Astrocyte of the spinal cord (primary cell): Measurements from ENCODE around the gene NVL.

ENCODE experiments used
- DNase-seq: peaks from one replicate; pipeline ENCODE4 v3.0.0; 2011; ENCODE audit warnings: low read depth, low spot score
- H3K4me3 ChIP-seq: 2 replicates; pipeline ENCODE4 v1.5.1; 2011; ENCODE audit warnings: low read depth, mild to moderate bottlenecking, low read length, moderate library complexity
- CTCF ChIP-seq: IDR thresholded peaks from 2 replicates; pipeline ENCODE4 v1.5.1; 2012; ENCODE audit warnings: low read depth, mild to moderate bottlenecking, low read length, inconsistent platforms
- in situ Hi-C: cut with HindIII; loops from 2 replicates; pipeline ENCODE4 v1.10.0; 2017; ENCODE audit warnings: low sequenced_read_pairs

Gene NVL

GRCh38 chr1:224237119-224237881 is 92.7 kb downstream of the NVL start:
- no peak for DNase-seq
- in situ Hi-C loops = no loop called here
- no peak for TF ChIP-seq CTCF
- no peak overlapping the region for H3K4me3 ChIP-seq

GRCh38 chr1:224235813-224236493 is 94.0 kb downstream of the NVL start:
- no peak for TF ChIP-seq CTCF
- H3K4me3 ChIP-seq = no peak overlapping the region
- in situ Hi-C loops = no loop called here
- no peak for DNase-seq

- DNase-seq = no peak
- in situ Hi-C loops = no loop called here
- H3K4me3 ChIP-seq = no peak overlapping the region
- TF ChIP-seq CTCF = no peak
Observed at GRCh38 chr1:224234017-224234416, 96.0 kb downstream of the NVL start.

GRCh38 chr1:224226849-224227502 is 103.0 kb downstream of the NVL start:
- TF ChIP-seq CTCF = no peak
- no peak overlapping the region for H3K4me3 ChIP-seq
- in situ Hi-C loops = no loop called here
- DNase-seq = no peak

- peak; percentile 92 for DNase-seq
- no peak for TF ChIP-seq CTCF
Observed at GRCh38 chr1:224223819-224224714, 105.9 kb downstream of the NVL start.

GRCh38 chr1:224219612-224220059 is 110.3 kb downstream of the NVL start:
- DNase-seq = no peak
- in situ Hi-C loops = no loop called here
- no peak overlapping the region for H3K4me3 ChIP-seq
- TF ChIP-seq CTCF = no peak

More at GRCh38 chr1:224223819-224224714, 105.9 kb downstream of the NVL start:
- in situ Hi-C loops = no loop called here
- H3K4me3 ChIP-seq = no peak overlapping the region
